Vagina (tissue), 2 donors: ENCODE data around the gene MEF2A.

Experiments
- CTCF ChIP-seq, 3 experiments: fragments of 450-650 bp in 2 of 3; fragments of 200-600 bp in 1 of 3; sonication (generic) in 1 of 3; IDR thresholded peaks; one replicate each; pipeline ENCODE4 v1.5.1; 2017 to 2019; ENCODE audit warnings: antibody characterized with exemption in 3 of 3, mild to moderate bottlenecking in 2 of 3, moderate library complexity in 2 of 3
- POLR2A ChIP-seq, 2 donors: fragments of 450-650 bp; IDR thresholded peaks; one replicate each; pipeline ENCODE4 v1.6.1; 2017; ENCODE audit warnings: antibody characterized with exemption in 2 of 2, mild to moderate bottlenecking in 2 of 2, moderate library complexity in 2 of 2

DNA sequence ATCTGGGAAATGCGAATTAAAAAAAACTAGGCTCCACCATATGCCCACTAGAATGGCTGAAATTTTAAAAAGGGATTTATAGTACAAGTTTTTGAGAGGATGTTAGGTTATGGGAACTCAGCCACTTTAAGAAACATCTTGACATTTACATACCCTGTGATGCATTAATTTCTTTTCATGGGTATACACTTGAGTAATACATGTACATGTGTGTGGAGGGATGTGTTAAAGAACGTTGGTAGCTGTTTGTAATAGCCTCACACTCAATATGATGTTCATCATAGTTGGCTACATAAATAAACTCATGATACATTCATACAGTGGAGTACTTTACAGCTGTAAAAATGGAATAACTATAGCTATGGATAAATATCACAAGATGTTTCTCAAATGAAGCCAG lies 40.9 kb downstream of the MEF2A start:
- no peak for TF ChIP-seq CTCF (IDR thresholded peaks at IDR 0.05)
- no peak for TF ChIP-seq POLR2A (IDR thresholded peaks at IDR 0.05)
